ENCODE results near the gene TPCN1. TPM values are rescaled to one million over a fixed set of nuclear protein-coding genes. Genes with fewer than 3 reads are reported as not detected.

TPCN1 gene
- total and polyA plus RNA-seq, 2 donors, result 19.3 to 39.3 TPM

- H3K4me3 ChIP-seq (ENCODE audit: low read depth, low read length), result no peak overlapping the region
- peaks cover 5% of the 10 kb centered on the region for H3K36me3 ChIP-seq (ENCODE audit: insufficient read depth)
- 95% methylated on average over 4 of the region's 4 CpGs for WGBS
- DNase-seq (ENCODE audit: extremely low spot score), result no peak
- no peaks in the 10 kb centered on the region for H3K4me1 ChIP-seq (ENCODE audit: insufficient read depth)
- H3K27ac ChIP-seq (ENCODE audit: low read depth), result no peak overlapping the region
Observed at GRCh38 chr12:113224955-113225354, 3.7 kb downstream of the TPCN1 start.

GRCh38 chr12:113226696-113227568 lies 5.7 kb downstream of the TPCN1 start:
- H3K4me1 ChIP-seq (ENCODE audit: insufficient read depth), result no peaks in the 10 kb centered on the region
- no peak for DNase-seq (ENCODE audit: extremely low spot score)

GRCh38 chr12:113227686-113228391 lies 6.6 kb downstream of the TPCN1 start:
- DNase-seq (ENCODE audit: extremely low spot score), result no peak
- H3K27ac ChIP-seq (ENCODE audit: low read depth), result no peak overlapping the region
- 93% methylated on average over 5 of the region's 5 CpGs for WGBS
- H3K36me3 ChIP-seq (ENCODE audit: insufficient read depth), result peaks cover 6% of the 10 kb centered on the region
- H3K4me1 ChIP-seq (ENCODE audit: insufficient read depth), result no peaks in the 10 kb centered on the region
- no peak overlapping the region for H3K4me3 ChIP-seq (ENCODE audit: low read depth, low read length)

More at GRCh38 chr12:113226696-113227568, 5.7 kb downstream of the TPCN1 start:
- no peak overlapping the region for H3K27ac ChIP-seq (ENCODE audit: low read depth)
- no peak overlapping the region for H3K4me3 ChIP-seq (ENCODE audit: low read depth, low read length)
- H3K36me3 ChIP-seq (ENCODE audit: insufficient read depth), result peaks cover 5% of the 10 kb centered on the region
- WGBS, result 82% methylated on average over 13 of the region's 13 CpGs

- H3K4me1 ChIP-seq (ENCODE audit: insufficient read depth), result no peaks in the 10 kb centered on the region
- H3K36me3 ChIP-seq (ENCODE audit: insufficient read depth), result peaks cover 9% of the 10 kb centered on the region
- WGBS, result 77% methylated on average over 5 of the region's 5 CpGs
- no peak overlapping the region for H3K4me3 ChIP-seq (ENCODE audit: low read depth, low read length)
- no peak overlapping the region for H3K27ac ChIP-seq (ENCODE audit: low read depth)
- no peak for DNase-seq (ENCODE audit: extremely low spot score)
Observed at GRCh38 chr12:113228394-113229028, 7.2 kb downstream of the TPCN1 start.

GRCh38 chr12:113230315-113231234 lies 9.3 kb downstream of the TPCN1 start:
- Histone ChIP-seq H3K36me3 (ENCODE audit: insufficient read depth) (peaks cover 11% of the 10 kb centered on the region), H3K27ac (ENCODE audit: low read depth) (no peak overlapping the region), H3K4me1 (ENCODE audit: insufficient read depth) (no peaks in the 10 kb centered on the region), H3K4me3 (ENCODE audit: low read depth, low read length) (no peak overlapping the region)
- DNase-seq (ENCODE audit: extremely low spot score), result no peak
- 95% methylated on average over 15 of the region's 15 CpGs for WGBS

- no peak overlapping the region for H3K27ac ChIP-seq (ENCODE audit: low read depth)
- peaks cover 11% of the 10 kb centered on the region for H3K36me3 ChIP-seq (ENCODE audit: insufficient read depth)
- WGBS, result 89% methylated on average over 8 of the region's 8 CpGs
- no peak overlapping the region for H3K4me3 ChIP-seq (ENCODE audit: low read depth, low read length)
- DNase-seq (ENCODE audit: extremely low spot score), result no peak
- no peaks in the 10 kb centered on the region for H3K4me1 ChIP-seq (ENCODE audit: insufficient read depth)
Observed at GRCh38 chr12:113231235-113232088, 10.2 kb downstream of the TPCN1 start.

GRCh38 chr12:113232089-113232839 lies 11.0 kb downstream of the TPCN1 start:
- WGBS, result 93% methylated on average over 18 of the region's 18 CpGs

GRCh38 chr12:113232840-113233585 lies 11.7 kb downstream of the TPCN1 start:
- whole genome bisulfite sequencing, result 73% methylated on average over 25 of the region's 25 CpGs
- H3K4me3 ChIP-seq (ENCODE audit: low read depth, low read length), result no peak overlapping the region
- DNase-seq (ENCODE audit: extremely low spot score), result no peak

More at GRCh38 chr12:113232089-113232839, 11.0 kb downstream of the TPCN1 start:
- Histone ChIP-seq H3K4me1 (ENCODE audit: insufficient read depth) (no peaks in the 10 kb centered on the region), H3K4me3 (ENCODE audit: low read depth, low read length) (no peak overlapping the region), H3K27ac (ENCODE audit: low read depth) (peak overlapping the region; percentile 16), H3K36me3 (ENCODE audit: insufficient read depth) (peaks cover 6% of the 10 kb centered on the region)
- DNase-seq (ENCODE audit: extremely low spot score), result no peak

GRCh38 chr12:113233967-113234366 lies 12.7 kb downstream of the TPCN1 start:
- Histone ChIP-seq H3K4me1 (ENCODE audit: insufficient read depth) (no peaks in the 10 kb centered on the region), H3K36me3 (ENCODE audit: insufficient read depth) (peaks cover 6% of the 10 kb centered on the region)

More at GRCh38 chr12:113232840-113233585, 11.7 kb downstream of the TPCN1 start:
- Histone ChIP-seq H3K27ac (ENCODE audit: low read depth) (peak overlapping the region; percentile 16), H3K36me3 (ENCODE audit: insufficient read depth) (peaks cover 6% of the 10 kb centered on the region), H3K4me1 (ENCODE audit: insufficient read depth) (no peaks in the 10 kb centered on the region)

GRCh38 chr12:113234483-113234882 lies 13.2 kb downstream of the TPCN1 start:
- peaks cover 6% of the 10 kb centered on the region for H3K36me3 ChIP-seq (ENCODE audit: insufficient read depth)
- H3K4me3 ChIP-seq (ENCODE audit: low read depth, low read length), result no peak overlapping the region
- WGBS, result 86% methylated on average over 4 of the region's 4 CpGs
- no peaks in the 10 kb centered on the region for H3K4me1 ChIP-seq (ENCODE audit: insufficient read depth)
- DNase-seq (ENCODE audit: extremely low spot score), result no peak
- H3K27ac ChIP-seq (ENCODE audit: low read depth), result no peak overlapping the region

More at GRCh38 chr12:113233967-113234366, 12.7 kb downstream of the TPCN1 start:
- Histone ChIP-seq H3K4me3 (ENCODE audit: low read depth, low read length) (no peak overlapping the region), H3K27ac (ENCODE audit: low read depth) (no peak overlapping the region)
- WGBS, result 94% methylated on average over 4 of the region's 4 CpGs
- DNase-seq (ENCODE audit: extremely low spot score), result no peak

- H3K4me1 ChIP-seq (ENCODE audit: insufficient read depth), result no peaks in the 10 kb centered on the region
- H3K4me3 ChIP-seq (ENCODE audit: low read depth, low read length), result no peak overlapping the region
- WGBS, result 93% methylated on average over 6 of the region's 6 CpGs
- H3K27ac ChIP-seq (ENCODE audit: low read depth), result no peak overlapping the region
- DNase-seq (ENCODE audit: extremely low spot score), result no peak
- peaks cover 6% of the 10 kb centered on the region for H3K36me3 ChIP-seq (ENCODE audit: insufficient read depth)
Observed at GRCh38 chr12:113235976-113236375, 14.7 kb downstream of the TPCN1 start.
